Right lobe of liver (tissue), 4 donors: ENCODE data around the gene CA5B.

Experiments used
- POLR2A ChIP-seq: fragments of 450-650 bp; IDR thresholded peaks from one replicate; pipeline ENCODE4 v1.6.1; 2017; ENCODE audit warnings: antibody characterized with exemption, mild to moderate bottlenecking
- TF ChIP-seq, protein P1 (sequence below), 4 donors: fragments of 200-600 bp in 3 of 4; fragments of 450-650 bp in 1 of 4; IDR thresholded peaks; one replicate each; pipeline versions ENCODE4 v1.5.1 to v1.8.0; 2016 to 2022; ENCODE audit warnings: antibody characterized with exemption in 4 of 4, mild to moderate bottlenecking in 2 of 4
- donor health status: DM: no; HTN: no; CAD: no.
- donor health status: DM: no; HTN: no; CAD: no.
- donor health status: DM: no; HTN: yes; CAD: no.

GRCh38 chrX:15723887-15724517 is 14.1 kb upstream of the CA5B start:
- TF ChIP-seq, protein P1, sequence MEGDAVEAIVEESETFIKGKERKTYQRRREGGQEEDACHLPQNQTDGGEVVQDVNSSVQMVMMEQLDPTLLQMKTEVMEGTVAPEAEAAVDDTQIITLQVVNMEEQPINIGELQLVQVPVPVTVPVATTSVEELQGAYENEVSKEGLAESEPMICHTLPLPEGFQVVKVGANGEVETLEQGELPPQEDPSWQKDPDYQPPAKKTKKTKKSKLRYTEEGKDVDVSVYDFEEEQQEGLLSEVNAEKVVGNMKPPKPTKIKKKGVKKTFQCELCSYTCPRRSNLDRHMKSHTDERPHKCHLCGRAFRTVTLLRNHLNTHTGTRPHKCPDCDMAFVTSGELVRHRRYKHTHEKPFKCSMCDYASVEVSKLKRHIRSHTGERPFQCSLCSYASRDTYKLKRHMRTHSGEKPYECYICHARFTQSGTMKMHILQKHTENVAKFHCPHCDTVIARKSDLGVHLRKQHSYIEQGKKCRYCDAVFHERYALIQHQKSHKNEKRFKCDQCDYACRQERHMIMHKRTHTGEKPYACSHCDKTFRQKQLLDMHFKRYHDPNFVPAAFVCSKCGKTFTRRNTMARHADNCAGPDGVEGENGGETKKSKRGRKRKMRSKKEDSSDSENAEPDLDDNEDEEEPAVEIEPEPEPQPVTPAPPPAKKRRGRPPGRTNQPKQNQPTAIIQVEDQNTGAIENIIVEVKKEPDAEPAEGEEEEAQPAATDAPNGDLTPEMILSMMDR (IDR thresholded peaks at IDR 0.05), result no peak
- TF ChIP-seq POLR2A, result no peak
